Measurements from ENCODE around the gene DCC.

DCC gene

DNA sequence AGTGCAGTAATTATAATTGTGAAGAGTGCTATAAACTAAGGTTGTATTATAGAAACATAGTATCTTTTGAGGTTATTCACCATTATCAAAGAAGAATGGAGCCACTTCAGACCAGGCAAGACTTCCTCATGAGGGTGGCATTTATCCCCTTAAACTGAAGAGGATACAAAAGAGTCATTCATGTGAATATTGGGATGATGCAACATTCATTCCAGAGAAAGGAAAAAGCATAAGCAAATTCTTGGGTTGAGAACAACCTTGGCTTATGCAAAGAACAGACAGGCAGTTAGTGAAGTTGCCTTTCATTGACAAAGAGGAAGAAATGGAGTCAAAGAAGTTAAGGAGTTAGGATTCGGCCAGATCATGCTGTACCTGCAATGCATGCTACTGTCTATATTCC is 1201.9 kb downstream of the DCC start:
- DNase-seq: no peak

DNA sequence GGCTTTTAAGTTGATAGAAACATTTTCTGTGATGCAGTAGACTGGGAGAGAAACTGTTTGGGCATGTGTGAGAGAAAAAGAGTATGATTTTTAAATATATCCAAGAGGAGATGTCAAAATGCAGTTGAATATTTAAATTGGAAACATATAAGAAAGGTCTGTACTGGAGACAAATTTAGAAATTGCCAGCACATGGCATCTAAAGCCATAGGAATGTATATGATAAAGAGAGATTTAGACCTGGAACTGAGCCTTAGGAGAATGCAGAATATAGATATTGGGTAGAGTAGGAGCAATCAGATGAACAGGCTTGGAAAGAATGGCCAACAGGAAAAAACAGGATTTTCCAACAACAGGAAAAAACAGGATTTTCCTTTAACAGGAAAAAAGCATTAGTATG is 1203.7 kb downstream of the DCC start:
- no peak for DNase-seq

GRCh38 chr18:53544917-53545316 is 1204.9 kb downstream of the DCC start:
- no peak for DNase-seq

- no peak for DNase-seq
Observed at GRCh38 chr18:53551868-53552426, 1212.0 kb downstream of the DCC start.

- DNase-seq: no peak
Observed at GRCh38 chr18:53553030-53553429, 1213.0 kb downstream of the DCC start.

- no peak for DNase-seq
Observed at GRCh38 chr18:53556450-53556849, 1216.5 kb downstream of the DCC start.

GRCh38 chr18:53560546-53560945 is 1220.5 kb downstream of the DCC start:
- DNase-seq: no peak

DNA sequence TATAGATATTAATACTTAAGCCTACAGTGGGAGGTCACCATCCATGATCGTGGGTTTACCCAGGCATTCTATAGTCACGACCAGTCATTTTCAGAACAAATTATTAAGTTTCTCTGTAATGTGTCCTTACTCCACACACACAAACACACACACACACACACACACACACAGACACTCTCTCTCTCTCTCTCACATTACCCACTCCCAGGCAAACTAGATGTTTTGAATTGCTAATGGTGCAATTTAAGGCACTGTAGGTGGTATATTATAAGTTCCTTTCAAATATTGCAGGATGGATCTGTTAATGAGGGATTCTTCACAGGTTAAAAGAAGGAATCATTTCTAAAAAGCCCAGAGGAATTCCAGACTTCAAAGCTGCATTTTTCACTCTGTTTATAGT is 1226.6 kb downstream of the DCC start:
- no peak for DNase-seq

GRCh38 chr18:53567929-53568574 is 1228.1 kb downstream of the DCC start:
- no peak for DNase-seq

Data from cortex of kidney (tissue), 1 donor.